Mucosa of descending colon (tissue), 3 donors: ENCODE results near the gene DNAJC15. TPM values are rescaled to one million over a fixed set of nuclear protein-coding genes. Genes with fewer than 3 reads are reported as not detected.

Source experiments
- ATAC-seq: fragments of 200-7000 bp; cut with Tn5 transposase; one replicate; pipeline ENCODE4 v1.9.1; 2020; ENCODE audit warnings: mild to moderate bottlenecking, moderate library complexity
- DNase-seq, 3 donors: peaks; one replicate each; pipeline ENCODE4 v3.0.0-alpha.2; 2020
- H3K36me3 ChIP-seq: fragments of 200-600 bp; one replicate; pipeline ENCODE4 v1.8.0; 2021; ENCODE audit warnings: low read depth, mild to moderate bottlenecking
- H3K4me1 ChIP-seq: fragments of 200-600 bp; one replicate; pipeline ENCODE4 v1.8.0; 2021; ENCODE audit warnings: low read depth, mild to moderate bottlenecking
- H3K4me3 ChIP-seq: fragments of 200-600 bp; one replicate; pipeline ENCODE4 v1.8.0; 2021; ENCODE audit warnings: mild to moderate bottlenecking
- H3K9me3 ChIP-seq: fragments of 200-600 bp; one replicate; pipeline ENCODE4 v1.8.0; 2021; ENCODE audit warnings: mild to moderate bottlenecking
- intact Hi-C, 2 donors: fragments of 100-400 bp; cut with DNase I in 1 of 2; cut with micrococcal nuclease in 1 of 2; formaldehyde crosslinking; loops; one replicate each; pipeline versions ENCODE4 v1.11.0 to v1.11.1; 2022; cut with DNase I, micrococcal nuclease
- total RNA-seq, 3 donors: library from RNA; stranded (reverse); fragmentation: NEBNext Ultra II Directional in 2 of 3; extraction: Animal tissue kit (Norgen Biotek cat#: 25700) in 2 of 3; gene quantifications; one replicate each; pipeline versions ENCODE4 v1.2.1 to v1.2.4, GENCODE V29; 2021 to 2023
- TF ChIP-seq, protein P1 (sequence below): fragments of 200-600 bp; IDR thresholded peaks from one replicate; pipeline ENCODE4 v1.8.0; 2022; ENCODE audit warnings: antibody characterized with exemption, mild to moderate bottlenecking
- donor health status: DM: no; HTN: no; CAD: no; lungs with moderate emphysema.
- donor health status: DM: no; HTN: no; CAD: no.
- donor health status: DM: no; HTN: yes; CAD: no.

The DNAJC15 gene
- total RNA-seq, 3 donors from 2014 or later: 15.9 to 29.7 (median 27.2) TPM

DNA sequence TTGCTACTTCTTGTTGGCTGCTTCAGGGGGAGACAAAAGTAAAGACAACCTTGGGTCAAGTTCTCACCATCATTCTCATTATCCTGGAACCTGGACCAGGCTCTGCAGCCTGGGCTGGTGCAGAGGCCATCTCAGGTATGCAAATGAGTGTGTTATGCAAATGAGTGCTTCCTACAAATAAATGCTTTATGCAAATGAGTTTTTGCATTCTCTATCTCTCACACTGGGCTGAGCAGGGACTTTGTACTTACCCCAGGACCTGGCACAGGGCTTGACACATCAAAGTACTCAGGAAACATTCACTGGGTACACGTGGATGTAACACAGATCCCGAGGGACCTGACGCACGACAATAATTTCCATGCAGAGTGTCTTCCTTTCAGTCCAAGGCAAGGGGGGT is 103.0 kb downstream of the DNAJC15 start:
- DNase-seq: no peak
- intact Hi-C loops: no loop called here
- TF ChIP-seq, protein P1, sequence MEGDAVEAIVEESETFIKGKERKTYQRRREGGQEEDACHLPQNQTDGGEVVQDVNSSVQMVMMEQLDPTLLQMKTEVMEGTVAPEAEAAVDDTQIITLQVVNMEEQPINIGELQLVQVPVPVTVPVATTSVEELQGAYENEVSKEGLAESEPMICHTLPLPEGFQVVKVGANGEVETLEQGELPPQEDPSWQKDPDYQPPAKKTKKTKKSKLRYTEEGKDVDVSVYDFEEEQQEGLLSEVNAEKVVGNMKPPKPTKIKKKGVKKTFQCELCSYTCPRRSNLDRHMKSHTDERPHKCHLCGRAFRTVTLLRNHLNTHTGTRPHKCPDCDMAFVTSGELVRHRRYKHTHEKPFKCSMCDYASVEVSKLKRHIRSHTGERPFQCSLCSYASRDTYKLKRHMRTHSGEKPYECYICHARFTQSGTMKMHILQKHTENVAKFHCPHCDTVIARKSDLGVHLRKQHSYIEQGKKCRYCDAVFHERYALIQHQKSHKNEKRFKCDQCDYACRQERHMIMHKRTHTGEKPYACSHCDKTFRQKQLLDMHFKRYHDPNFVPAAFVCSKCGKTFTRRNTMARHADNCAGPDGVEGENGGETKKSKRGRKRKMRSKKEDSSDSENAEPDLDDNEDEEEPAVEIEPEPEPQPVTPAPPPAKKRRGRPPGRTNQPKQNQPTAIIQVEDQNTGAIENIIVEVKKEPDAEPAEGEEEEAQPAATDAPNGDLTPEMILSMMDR: no peak
- peak; percentile 12 for ATAC-seq
- H3K4me3 ChIP-seq: no peak overlapping the region
- H3K36me3 ChIP-seq: no peaks in the 10 kb centered on the region
- H3K9me3 ChIP-seq: no peaks in the 10 kb centered on the region
- H3K4me1 ChIP-seq: peaks cover 5% of the 10 kb centered on the region

DNA sequence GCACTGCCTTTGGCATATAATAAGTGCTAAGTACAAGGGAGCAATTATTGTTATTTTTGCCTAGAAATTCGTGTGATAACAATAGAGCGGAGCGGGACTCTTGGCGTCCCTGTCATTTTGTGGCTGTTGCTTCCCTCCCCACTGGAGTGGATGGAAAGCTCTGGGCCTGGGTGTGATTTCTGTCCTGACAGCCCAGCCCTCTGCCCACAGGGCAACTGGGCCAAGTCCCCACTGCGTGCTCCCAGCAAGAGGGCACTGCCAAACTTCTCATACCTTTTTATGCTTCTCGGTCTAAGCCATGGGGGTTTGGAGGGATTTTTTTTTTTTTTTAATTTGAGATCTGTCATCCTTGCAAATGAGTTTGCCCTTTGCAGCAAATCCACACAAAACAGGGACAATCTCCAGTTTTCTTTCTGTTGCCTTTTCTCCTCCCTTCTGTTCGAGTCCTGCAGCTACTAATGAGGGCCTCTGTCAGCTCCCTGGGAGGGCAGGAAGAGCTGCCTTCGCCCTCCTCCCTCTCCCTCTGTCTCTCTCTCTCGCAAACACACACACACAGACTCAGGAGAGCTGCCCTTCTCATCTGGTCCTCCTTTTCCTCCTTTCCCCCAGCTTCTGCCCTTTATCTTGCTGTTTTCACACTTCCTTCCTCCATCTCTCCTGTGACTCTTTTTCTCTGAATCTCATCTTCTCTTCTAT is 103.9 kb downstream of the DNAJC15 start:
- Histone ChIP-seq H3K4me3 (no peak overlapping the region), H3K36me3 (no peaks in the 10 kb centered on the region), H3K4me1 (peaks cover 5% of the 10 kb centered on the region), H3K9me3 (no peaks in the 10 kb centered on the region)
- TF ChIP-seq, protein P1: no peak
- intact Hi-C loops: no loop called here
- no peak for ATAC-seq
- no peak for DNase-seq

DNA sequence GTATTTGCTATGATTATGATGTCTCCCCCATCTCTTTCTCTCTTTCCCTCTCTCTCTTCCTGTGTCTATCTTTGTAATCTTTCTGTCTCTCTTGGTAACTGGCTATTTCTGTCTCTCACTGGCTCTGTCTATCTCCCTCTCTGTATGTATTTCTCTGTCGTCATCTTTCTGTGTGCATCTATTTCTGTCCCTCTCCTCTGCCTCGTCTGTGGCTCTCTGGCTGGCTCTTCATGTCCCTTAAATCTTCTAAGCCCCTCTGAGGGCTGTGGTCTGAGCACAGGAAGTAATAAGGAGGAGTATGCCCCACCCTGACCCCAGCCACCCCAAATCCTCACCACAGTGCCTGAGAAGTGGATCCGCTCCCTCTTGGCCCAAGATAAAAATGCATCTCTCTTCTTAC is 104.4 kb downstream of the DNAJC15 start:
- TF ChIP-seq, protein P1: no peak

DNA sequence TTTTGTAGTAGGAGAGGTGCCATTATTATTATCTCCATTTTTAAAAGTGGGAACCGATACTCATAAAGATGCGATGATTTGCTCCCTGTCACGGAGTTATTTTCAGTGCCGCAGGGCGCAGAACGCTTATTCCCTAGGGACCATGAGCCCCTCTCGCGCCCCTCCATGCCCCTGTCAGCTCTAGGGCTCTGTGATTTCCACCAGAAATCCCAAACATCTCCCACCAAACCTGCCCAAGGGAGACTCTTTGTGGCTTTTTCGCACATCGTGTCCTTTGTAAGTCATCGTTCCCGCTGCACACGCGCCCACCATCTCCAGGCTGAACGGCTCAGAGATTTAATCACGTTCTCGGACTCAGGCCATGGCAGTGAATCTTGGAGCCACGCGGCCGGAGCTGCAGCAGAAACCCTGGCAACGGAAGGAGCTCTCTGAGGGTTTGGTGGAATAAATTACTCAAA is 105.1 kb downstream of the DNAJC15 start:
- TF ChIP-seq, protein P1: no peak
- DNase-seq (no peak), ATAC-seq (no peak)
- intact Hi-C loops: no loop called here
- no peak overlapping the region for H3K4me3 ChIP-seq
- H3K36me3 ChIP-seq: no peaks in the 10 kb centered on the region
- H3K4me1 ChIP-seq: peaks cover 7% of the 10 kb centered on the region
- H3K9me3 ChIP-seq: no peaks in the 10 kb centered on the region

More for the DNA sequence above, 104.4 kb downstream of the DNAJC15 start:
- Histone ChIP-seq H3K4me3 (no peak overlapping the region), H3K4me1 (peaks cover 7% of the 10 kb centered on the region), H3K36me3 (no peaks in the 10 kb centered on the region), H3K9me3 (no peaks in the 10 kb centered on the region)
- intact Hi-C loops: no loop called here
- DNase-seq: no peak
- ATAC-seq: no peak

DNA sequence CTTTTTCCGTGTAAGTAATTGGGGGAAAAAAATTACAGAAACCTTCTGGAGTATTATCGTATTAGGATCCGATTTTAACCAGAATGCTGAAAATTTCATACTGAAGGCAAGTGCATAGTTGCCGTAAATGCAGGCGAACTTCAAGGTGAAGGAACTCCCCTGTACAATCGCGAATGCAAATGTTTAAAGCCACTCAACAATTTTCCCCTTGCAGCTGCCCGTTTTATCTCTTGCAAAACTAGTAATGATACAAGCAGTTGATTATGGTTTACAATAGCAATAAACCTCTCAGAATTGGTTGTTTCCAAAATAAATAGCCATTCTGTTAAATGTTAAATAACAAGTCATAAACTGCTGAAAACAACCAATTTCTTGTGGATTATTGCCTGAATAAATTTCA is 105.7 kb downstream of the DNAJC15 start:
- H3K36me3 ChIP-seq: no peaks in the 10 kb centered on the region
- intact Hi-C loops: no loop called here
- TF ChIP-seq, protein P1: no peak
- H3K4me1 ChIP-seq: peaks cover 7% of the 10 kb centered on the region
- no peaks in the 10 kb centered on the region for H3K9me3 ChIP-seq
- DNase-seq (no peak), ATAC-seq (no peak)
- H3K4me3 ChIP-seq: no peak overlapping the region
